Measurements from ENCODE around the gene PRDM11. TPM values are rescaled to one million over a fixed set of nuclear protein-coding genes. Genes with fewer than 3 reads are reported as not detected.

The PRDM11 gene
- total RNA-seq, 1 experiment from 2014 or later = 12.6 TPM

- Histone ChIP-seq H3K27ac (ENCODE audit: low read depth, low read length, poor library complexity, severe bottlenecking) (no peak overlapping the region), H3K4me1 (ENCODE audit: insufficient read depth, low read length, poor library complexity, severe bottlenecking) (no peaks in the 10 kb centered on the region), H3K27me3 (replicated peaks; ENCODE audit: insufficient read depth, low read depth, low read length, poor library complexity) (peaks cover 22% of the 10 kb centered on the region), H3K4me3 (ENCODE audit: low read depth, low read length, poor library complexity, severe bottlenecking) (no peak overlapping the region), H3K9me3 (ENCODE audit: low read depth, low read length, poor library complexity, severe bottlenecking) (peaks cover 6% of the 10 kb centered on the region), H3K36me3 (ENCODE audit: insufficient read depth, low read length, poor library complexity, severe bottlenecking) (no peaks in the 10 kb centered on the region)
- CTCF ChIA-PET = interaction anchor here (0.5 to 1.4 kb wide), 5 partner anchors 12 to 620 kb away, joined by 3 to 6 read pairs (median 4); no protein-coding TSS in a partner anchor
- no TSS peak for BruUV-seq (replicated peaks)
- DNase-seq (ENCODE audit: low spot score) = no peak
- TF ChIP-seq CTCF (conservative IDR thresholded peaks at IDR 0.05; ENCODE audit: low read depth, low read length) = no peak
- TF ChIP-seq EZH2 (IDR thresholded peaks at IDR 0.05; ENCODE audit: borderline replicate concordance, low read depth, low read length, poor library complexity, severe bottlenecking) = no peak
- intact Hi-C loops (cut with micrococcal nuclease; ENCODE audit: unreplicated experiment) = no loop called here
- POLR2A ChIA-PET (ENCODE audit: low non-redundant PET) = interaction anchor here (0.6 to 0.7 kb wide), 3 partner anchors 13 to 763 kb away, joined by 3 to 5 read pairs (median 4); no protein-coding TSS in a partner anchor
Observed at GRCh38 chr11:45237711-45238315, 91.4 kb downstream of the PRDM11 start.

DNA sequence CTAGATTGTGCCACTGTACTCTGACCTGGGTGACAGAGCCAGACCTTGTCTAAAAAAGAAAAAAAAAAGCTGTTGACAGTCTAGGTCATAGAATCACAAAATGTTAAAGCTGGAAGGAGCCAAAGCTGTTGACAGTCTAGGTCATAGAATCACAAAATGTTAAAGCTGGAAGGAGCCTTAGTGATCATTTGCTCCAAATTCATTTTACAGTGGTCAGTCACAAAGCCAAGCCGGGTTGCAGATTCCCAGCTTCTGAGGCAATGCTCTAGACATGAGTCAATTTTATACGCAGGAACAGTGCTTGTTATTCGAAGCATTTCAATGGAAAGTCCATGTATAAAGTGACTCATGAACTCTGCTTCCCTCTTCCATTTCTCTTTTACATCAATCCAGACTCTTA is 92.3 kb downstream of the PRDM11 start:
- ChIA-PET POLR2A (ENCODE audit: low non-redundant PET) (no interaction called here), CTCF (interaction anchor here (0.6 kb wide), 1 partner anchor 40 kb away, joined by 3 read pairs; no protein-coding TSS in a partner anchor)
- intact Hi-C loops (cut with micrococcal nuclease; ENCODE audit: unreplicated experiment) = no loop called here
- no peak overlapping the region for H3K27ac ChIP-seq (ENCODE audit: low read depth, low read length, poor library complexity, severe bottlenecking)
- no TSS peak for BruUV-seq (replicated peaks)
- no peak for DNase-seq (ENCODE audit: low spot score)
- H3K27me3 ChIP-seq (replicated peaks; ENCODE audit: insufficient read depth, low read depth, low read length, poor library complexity) = peaks cover 22% of the 10 kb centered on the region
- H3K4me1 ChIP-seq (ENCODE audit: insufficient read depth, low read length, poor library complexity, severe bottlenecking) = no peaks in the 10 kb centered on the region
- H3K9me3 ChIP-seq (ENCODE audit: low read depth, low read length, poor library complexity, severe bottlenecking) = peaks cover 6% of the 10 kb centered on the region
- no peak overlapping the region for H3K4me3 ChIP-seq (ENCODE audit: low read depth, low read length, poor library complexity, severe bottlenecking)
- no peak for TF ChIP-seq EZH2 (IDR thresholded peaks at IDR 0.05; ENCODE audit: borderline replicate concordance, low read depth, low read length, poor library complexity, severe bottlenecking)
- no peak for TF ChIP-seq CTCF (conservative IDR thresholded peaks at IDR 0.05; ENCODE audit: low read depth, low read length)
- H3K36me3 ChIP-seq (ENCODE audit: insufficient read depth, low read length, poor library complexity, severe bottlenecking) = no peaks in the 10 kb centered on the region

GRCh38 chr11:45239733-45240132 is 93.3 kb downstream of the PRDM11 start:
- peaks cover 22% of the 10 kb centered on the region for H3K27me3 ChIP-seq (replicated peaks; ENCODE audit: insufficient read depth, low read depth, low read length, poor library complexity)
- DNase-seq (ENCODE audit: low spot score) = no peak
- ChIA-PET POLR2A (ENCODE audit: low non-redundant PET) (no interaction called here), CTCF (interaction anchor here (0.7 kb wide), 1 partner anchor 13 kb away, joined by 3 read pairs; no protein-coding TSS in a partner anchor)
- BruUV-seq (replicated peaks) = no TSS peak
- H3K27ac ChIP-seq (ENCODE audit: low read depth, low read length, poor library complexity, severe bottlenecking) = no peak overlapping the region
- H3K4me3 ChIP-seq (ENCODE audit: low read depth, low read length, poor library complexity, severe bottlenecking) = no peak overlapping the region
- H3K9me3 ChIP-seq (ENCODE audit: low read depth, low read length, poor library complexity, severe bottlenecking) = peaks cover 6% of the 10 kb centered on the region
- no peaks in the 10 kb centered on the region for H3K4me1 ChIP-seq (ENCODE audit: insufficient read depth, low read length, poor library complexity, severe bottlenecking)
- H3K36me3 ChIP-seq (ENCODE audit: insufficient read depth, low read length, poor library complexity, severe bottlenecking) = no peaks in the 10 kb centered on the region
- no peak for TF ChIP-seq CTCF (conservative IDR thresholded peaks at IDR 0.05; ENCODE audit: low read depth, low read length)
- TF ChIP-seq EZH2 (IDR thresholded peaks at IDR 0.05; ENCODE audit: borderline replicate concordance, low read depth, low read length, poor library complexity, severe bottlenecking) = no peak
- intact Hi-C loops (cut with micrococcal nuclease; ENCODE audit: unreplicated experiment) = no loop called here

Data from A673 (cell line).